PC-9 (cell line): ENCODE data around the gene BCAS3. TPM values are rescaled to one million over a fixed set of nuclear protein-coding genes. Genes with fewer than 3 reads are reported as not detected.

Experiments used
- BruUV-seq: library from RNA; stranded (reverse); fragments of 400-500 nt; replicated peaks from 2 replicates; lab custom pipeline; 2021; lab: Mats Ljungman, UMichigan
- CTCF ChIA-PET: fragments of 300-600 bp; sonication (Branson Sonifier 250); formaldehyde crosslinking; loops from one replicate; lab custom pipeline; 2022; ENCODE audit warnings: antibody characterized with exemption; lab: Charles Lee
- POLR2A ChIA-PET: fragments of 300-600 bp; sonication (Branson Sonifier 250); formaldehyde crosslinking; loops from one replicate; lab custom pipeline; 2022; ENCODE audit warnings: antibody characterized with exemption; ENCODE audit not compliant: unreplicated experiment; lab: Charles Lee
- DNase-seq, 2 experiments: peaks; one replicate each; pipeline versions ENCODE4 v3.0.0 to v3.0.0-alpha.2; 2015 to 2022; ENCODE audit warnings: mixed read lengths in 1 of 2
- H2AFZ ChIP-seq: fragments of 200-600 bp; sonication (generic); 2 replicates; pipeline ENCODE4 v1.8.1; 2017; ENCODE audit warnings: antibody characterized with exemption
- H3F3A ChIP-seq: fragments of 200-600 bp; sonication (generic); 2 replicates; pipeline ENCODE4 v1.8.1; 2017; ENCODE audit warnings: antibody characterized with exemption, mild to moderate bottlenecking, low read depth; ENCODE audit not compliant: insufficient read depth
- H3K27ac ChIP-seq: fragments of 200-600 bp; sonication (generic); 2 replicates; pipeline ENCODE4 v1.6.1; 2016; ENCODE audit warnings: mixed run types
- H3K27me3 ChIP-seq: fragments of 200-600 bp; sonication (generic); 2 replicates; pipeline ENCODE4 v1.6.1; 2016; ENCODE audit warnings: low read depth, mixed run types; ENCODE audit not compliant: insufficient read depth
- H3K36me3 ChIP-seq: fragments of 200-600 bp; sonication (generic); 2 replicates; pipeline ENCODE4 v1.6.1; 2016; ENCODE audit warnings: low read depth, mixed run types
- H3K4me1 ChIP-seq: fragments of 200-600 bp; sonication (generic); replicated peaks from 2 replicates; pipeline ENCODE4 v1.6.1; 2016; ENCODE audit warnings: mixed run types; ENCODE audit not compliant: insufficient read depth
- H3K4me2 ChIP-seq: fragments of 200-600 bp; sonication (generic); 2 replicates; pipeline ENCODE4 v1.6.1; 2017; ENCODE audit warnings: mixed run types
- H3K4me3 ChIP-seq: fragments of 200-600 bp; sonication (generic); 2 replicates; pipeline ENCODE4 v1.6.1; 2016; ENCODE audit warnings: mixed run types
- H3K79me2 ChIP-seq: fragments of 200-600 bp; sonication (generic); 2 replicates; pipeline ENCODE4 v1.6.1; 2017; ENCODE audit warnings: low read depth, mixed run types
- H3K9me2 ChIP-seq: fragments of 200-600 bp; sonication (generic); 2 replicates; pipeline ENCODE4 v1.8.1; 2017; ENCODE audit warnings: mild to moderate bottlenecking; ENCODE audit not compliant: insufficient read depth
- H3K9me3 ChIP-seq: fragments of 200-600 bp; sonication (generic); 2 replicates; pipeline ENCODE4 v1.8.1; 2016; ENCODE audit warnings: low read depth; ENCODE audit not compliant: insufficient read depth
- H4K20me1 ChIP-seq: fragments of 200-600 bp; sonication (generic); 2 replicates; pipeline ENCODE4 v1.8.1; 2017; ENCODE audit not compliant: insufficient read depth
- EZH2 ChIP-seq: fragments of 200-600 bp; sonication (generic); IDR thresholded peaks from 2 replicates; pipeline ENCODE4 v1.8.0; 2017; ENCODE audit warnings: antibody characterized with exemption, low read depth
- intact Hi-C: fragments of 100-400 bp; cut with micrococcal nuclease; formaldehyde crosslinking; loops from one replicate; pipeline ENCODE4 v1.10.0; 2022; ENCODE audit not compliant: unreplicated experiment
- total RNA-seq: library from RNA; stranded (reverse); gene quantifications from 2 replicates; pipeline ENCODE4 v1.2.3, GENCODE V29; 2021
- TF ChIP-seq, protein P1 (sequence below): fragments of 200-600 bp; sonication (generic); conservative IDR thresholded peaks from 2 replicates; pipeline ENCODE4 v1.6.1; 2017; ENCODE audit warnings: mixed run types, antibody characterized with exemption, mild to moderate bottlenecking, moderate library complexity

Gene BCAS3
- total RNA-seq, 1 experiment from 2014 or later, result 26.0 TPM

DNA sequence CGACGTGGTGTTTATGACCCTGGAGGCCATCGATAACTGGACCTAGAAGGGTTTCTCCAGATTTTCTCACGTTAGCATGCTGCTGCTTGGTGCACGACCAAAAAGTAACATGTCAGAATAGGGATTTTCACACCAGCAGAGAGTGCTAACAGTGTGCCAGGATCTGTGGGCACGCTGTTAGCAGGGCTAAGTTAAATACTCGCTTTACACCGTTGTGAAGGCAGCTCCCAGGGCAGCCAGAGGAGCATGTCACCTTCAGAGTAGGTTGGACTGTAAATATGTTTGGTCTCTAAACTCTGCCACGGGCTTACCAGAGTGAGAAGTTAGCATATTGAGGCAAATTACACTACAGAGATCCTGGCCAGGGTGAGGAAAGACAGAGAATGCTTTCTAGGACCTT, 608.8 kb downstream of the BCAS3 start:
- intact Hi-C loops, result no loop called here
- Histone ChIP-seq H4K20me1 (no peaks in the 10 kb centered on the region), H3F3A (no peaks in the 10 kb centered on the region), H3K4me2 (no peak overlapping the region), H2AFZ (no peak overlapping the region), H3K9me3 (no peaks in the 10 kb centered on the region), H3K79me2 (no peaks in the 10 kb centered on the region), H3K4me1 (no peaks in the 10 kb centered on the region), H3K4me3 (no peak overlapping the region), H3K36me3 (no peaks in the 10 kb centered on the region), H3K9me2 (no peaks in the 10 kb centered on the region), H3K27ac (no peak overlapping the region), H3K27me3 (no peaks in the 10 kb centered on the region)
- TF ChIP-seq, protein P1, sequence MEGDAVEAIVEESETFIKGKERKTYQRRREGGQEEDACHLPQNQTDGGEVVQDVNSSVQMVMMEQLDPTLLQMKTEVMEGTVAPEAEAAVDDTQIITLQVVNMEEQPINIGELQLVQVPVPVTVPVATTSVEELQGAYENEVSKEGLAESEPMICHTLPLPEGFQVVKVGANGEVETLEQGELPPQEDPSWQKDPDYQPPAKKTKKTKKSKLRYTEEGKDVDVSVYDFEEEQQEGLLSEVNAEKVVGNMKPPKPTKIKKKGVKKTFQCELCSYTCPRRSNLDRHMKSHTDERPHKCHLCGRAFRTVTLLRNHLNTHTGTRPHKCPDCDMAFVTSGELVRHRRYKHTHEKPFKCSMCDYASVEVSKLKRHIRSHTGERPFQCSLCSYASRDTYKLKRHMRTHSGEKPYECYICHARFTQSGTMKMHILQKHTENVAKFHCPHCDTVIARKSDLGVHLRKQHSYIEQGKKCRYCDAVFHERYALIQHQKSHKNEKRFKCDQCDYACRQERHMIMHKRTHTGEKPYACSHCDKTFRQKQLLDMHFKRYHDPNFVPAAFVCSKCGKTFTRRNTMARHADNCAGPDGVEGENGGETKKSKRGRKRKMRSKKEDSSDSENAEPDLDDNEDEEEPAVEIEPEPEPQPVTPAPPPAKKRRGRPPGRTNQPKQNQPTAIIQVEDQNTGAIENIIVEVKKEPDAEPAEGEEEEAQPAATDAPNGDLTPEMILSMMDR, result no peak
- no peak for TF ChIP-seq EZH2
- CTCF ChIA-PET, result no interaction called here
- POLR2A ChIA-PET, result no interaction called here
- BruUV-seq, result no TSS peak
- DNase-seq, result no peak

DNA sequence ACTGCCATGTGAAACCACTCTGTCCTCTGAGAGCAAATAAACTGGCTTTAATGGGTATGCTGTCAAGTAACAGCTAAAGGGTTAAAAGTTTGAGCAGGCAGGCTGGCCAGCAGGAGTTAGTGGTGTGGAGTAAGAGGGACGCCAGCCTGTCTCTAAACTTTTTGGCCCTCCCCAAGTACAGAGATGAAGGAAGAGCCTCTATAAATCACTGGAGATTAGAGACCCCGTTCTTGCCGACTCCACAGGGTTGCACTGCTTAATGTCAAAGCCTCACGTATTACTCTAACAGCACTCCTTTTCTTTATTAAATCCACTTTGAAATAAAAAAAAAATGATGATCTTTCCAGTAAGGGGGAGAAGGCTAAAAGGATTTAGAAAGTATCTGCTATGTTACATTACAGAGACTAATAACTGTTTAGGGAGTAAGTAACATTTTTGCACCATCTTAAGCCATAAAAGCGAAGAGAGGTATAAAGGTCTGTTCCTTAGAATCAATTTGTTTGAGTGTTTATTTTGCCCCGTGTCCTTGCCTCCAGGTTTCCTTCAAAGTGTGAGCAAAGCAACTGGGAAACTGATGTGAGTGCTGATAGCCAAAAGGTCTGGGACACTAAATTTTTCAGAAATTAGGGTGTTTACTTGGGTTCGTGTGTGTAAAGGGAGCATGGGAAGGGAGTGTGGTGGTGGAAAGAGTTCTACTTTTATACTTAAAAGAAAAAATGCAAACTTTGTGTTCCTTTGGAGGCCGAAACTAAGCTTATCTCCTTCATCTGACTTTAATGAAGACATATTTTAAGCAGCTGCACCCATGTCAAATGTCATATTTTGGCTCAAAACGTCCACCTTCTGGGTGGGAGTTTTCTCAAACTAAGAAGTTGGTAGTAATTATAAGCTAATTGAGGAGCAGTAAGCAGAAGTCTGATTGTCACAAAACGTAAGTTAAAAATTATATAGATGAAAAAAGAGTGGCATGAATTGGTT, 612.0 kb downstream of the BCAS3 start:
- H4K20me1 ChIP-seq, result no peaks in the 10 kb centered on the region
- H3K9me2 ChIP-seq, result no peaks in the 10 kb centered on the region
- H3K79me2 ChIP-seq, result no peaks in the 10 kb centered on the region
- intact Hi-C loops, result no loop called here
- CTCF ChIA-PET, result interaction anchor here (0.5 kb wide), 1 partner anchor 652 kb away, joined by 3 read pairs; no protein-coding TSS in a partner anchor
- H3K27me3 ChIP-seq, result no peaks in the 10 kb centered on the region
- POLR2A ChIA-PET, result interaction anchor here (0.6 kb wide), 1 partner anchor 9 kb away, joined by 3 read pairs; no protein-coding TSS in a partner anchor
- TF ChIP-seq, protein P1, result no peak
- no peak for TF ChIP-seq EZH2
- H2AFZ ChIP-seq, result no peak overlapping the region; the same call in 1 of the 2 replicates
- no peak overlapping the region for H3K4me3 ChIP-seq
- H3K4me2 ChIP-seq, result no peak overlapping the region
- DNase-seq, result no peak
- no peaks in the 10 kb centered on the region for H3K4me1 ChIP-seq
- no peaks in the 10 kb centered on the region for H3K36me3 ChIP-seq
- no TSS peak for BruUV-seq
- H3K27ac ChIP-seq, result no peak overlapping the region
- H3F3A ChIP-seq, result no peaks in the 10 kb centered on the region
- H3K9me3 ChIP-seq, result no peaks in the 10 kb centered on the region

DNA sequence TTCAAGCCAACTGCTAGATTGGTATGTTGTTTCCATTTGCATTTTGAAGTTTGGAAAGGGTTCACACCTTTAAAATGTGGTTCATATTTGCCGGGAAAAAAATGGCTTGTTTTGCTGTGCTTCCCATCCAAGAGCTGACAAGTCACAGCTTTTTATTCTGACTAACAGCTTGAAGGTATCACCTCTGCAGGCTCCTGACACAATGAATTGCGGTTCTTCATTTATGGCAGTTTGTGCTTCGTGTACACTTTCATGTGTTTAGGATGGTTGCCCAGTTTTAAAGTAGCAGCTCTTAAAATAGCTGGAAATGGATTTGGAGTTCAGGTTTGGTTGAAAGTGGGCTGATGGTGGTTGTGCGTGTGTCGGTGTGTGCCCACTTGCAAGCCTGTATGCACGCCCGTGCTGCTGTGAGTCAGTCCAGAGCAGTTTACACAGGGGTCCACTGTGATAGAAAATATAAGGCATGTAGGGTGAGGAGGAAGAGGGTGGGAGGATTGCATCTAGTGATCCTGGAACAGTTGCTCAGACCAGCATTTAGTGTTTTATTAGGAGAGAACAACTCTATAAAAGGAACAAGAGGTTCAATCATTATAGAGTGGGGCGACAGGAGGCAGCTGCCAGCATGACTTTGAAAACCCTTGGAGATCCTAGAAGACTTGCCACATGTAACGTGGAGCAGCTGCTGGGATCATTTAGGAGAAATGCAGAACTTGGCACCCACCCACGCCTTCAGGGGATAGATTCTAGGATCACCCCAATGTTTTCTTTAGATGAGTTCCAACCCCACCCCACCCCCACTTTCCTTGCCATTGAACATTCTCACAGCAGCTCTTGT, 614.0 kb downstream of the BCAS3 start:
- H3K27ac ChIP-seq, result no peak overlapping the region
- no peak for DNase-seq

More for the DNA sequence above, 614.0 kb downstream of the BCAS3 start:
- Histone ChIP-seq H2AFZ (no peak overlapping the region), H3K79me2 (no peaks in the 10 kb centered on the region), H3K4me3 (no peak overlapping the region), H3K9me3 (no peaks in the 10 kb centered on the region), H3K9me2 (no peaks in the 10 kb centered on the region), H3K27me3 (no peaks in the 10 kb centered on the region), H3K4me1 (no peaks in the 10 kb centered on the region), H4K20me1 (no peaks in the 10 kb centered on the region), H3K4me2 (no peak overlapping the region), H3F3A (no peaks in the 10 kb centered on the region), H3K36me3 (no peaks in the 10 kb centered on the region)
- intact Hi-C loops, result no loop called here
- ChIA-PET POLR2A (no interaction called here), CTCF (no interaction called here)
- no TSS peak for BruUV-seq
- TF ChIP-seq, protein P1, result no peak
- TF ChIP-seq EZH2, result no peak
